Peyer's patch (tissue), 4 donors: ENCODE data around the gene CNKSR3.

Experiments used
- POLR2A ChIP-seq, 2 donors: fragments of 450-650 bp; IDR thresholded peaks; one replicate each; pipeline ENCODE4 v1.5.1; 2017; ENCODE audit warnings: antibody characterized with exemption in 2 of 2, mild to moderate bottlenecking in 2 of 2, moderate library complexity in 2 of 2
- TF ChIP-seq, protein P1 (sequence below), 6 experiments: fragments of 450-650 bp in 4 of 6; fragments of 200-600 bp in 2 of 6; sonication (generic) in 1 of 6; IDR thresholded peaks; one replicate each; pipeline ENCODE4 v1.5.1; 2017 to 2019; ENCODE audit warnings: antibody characterized with exemption in 6 of 6, mild to moderate bottlenecking in 3 of 6, moderate library complexity in 1 of 6

DNA sequence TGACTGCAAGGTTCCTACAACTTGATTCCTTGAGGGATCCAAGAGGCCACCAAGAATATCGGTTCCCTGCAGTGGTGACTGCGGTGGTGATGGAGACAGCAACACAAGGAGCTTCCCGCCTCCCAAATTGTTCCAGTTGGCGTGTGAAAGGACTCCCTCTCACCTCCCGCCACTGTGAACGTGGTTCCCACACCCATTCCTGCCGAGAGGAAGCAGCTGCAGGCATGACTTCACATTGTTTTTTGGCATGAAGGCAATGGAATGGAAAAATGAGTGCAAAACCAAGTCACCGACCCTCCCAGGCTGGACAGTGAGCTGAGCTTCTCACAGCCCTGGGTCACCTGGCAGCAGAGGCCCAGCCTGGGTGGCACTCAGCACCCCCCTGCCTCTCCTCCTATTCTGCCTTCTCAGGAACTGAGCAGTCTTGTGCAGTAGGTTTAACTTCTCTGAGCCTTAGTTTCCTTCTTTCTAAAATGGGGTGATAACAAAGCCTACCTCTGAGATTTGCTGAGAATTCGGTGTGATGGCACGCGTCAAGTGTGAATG lies 75.0 kb downstream of the CNKSR3 start:
- no peak for TF ChIP-seq POLR2A (IDR thresholded peaks at IDR 0.05)
- TF ChIP-seq, protein P1, sequence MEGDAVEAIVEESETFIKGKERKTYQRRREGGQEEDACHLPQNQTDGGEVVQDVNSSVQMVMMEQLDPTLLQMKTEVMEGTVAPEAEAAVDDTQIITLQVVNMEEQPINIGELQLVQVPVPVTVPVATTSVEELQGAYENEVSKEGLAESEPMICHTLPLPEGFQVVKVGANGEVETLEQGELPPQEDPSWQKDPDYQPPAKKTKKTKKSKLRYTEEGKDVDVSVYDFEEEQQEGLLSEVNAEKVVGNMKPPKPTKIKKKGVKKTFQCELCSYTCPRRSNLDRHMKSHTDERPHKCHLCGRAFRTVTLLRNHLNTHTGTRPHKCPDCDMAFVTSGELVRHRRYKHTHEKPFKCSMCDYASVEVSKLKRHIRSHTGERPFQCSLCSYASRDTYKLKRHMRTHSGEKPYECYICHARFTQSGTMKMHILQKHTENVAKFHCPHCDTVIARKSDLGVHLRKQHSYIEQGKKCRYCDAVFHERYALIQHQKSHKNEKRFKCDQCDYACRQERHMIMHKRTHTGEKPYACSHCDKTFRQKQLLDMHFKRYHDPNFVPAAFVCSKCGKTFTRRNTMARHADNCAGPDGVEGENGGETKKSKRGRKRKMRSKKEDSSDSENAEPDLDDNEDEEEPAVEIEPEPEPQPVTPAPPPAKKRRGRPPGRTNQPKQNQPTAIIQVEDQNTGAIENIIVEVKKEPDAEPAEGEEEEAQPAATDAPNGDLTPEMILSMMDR (IDR thresholded peaks at IDR 0.05): no peak
